Gastroesophageal sphincter (tissue), 4 donors: ENCODE results near the gene NAMPT. TPM values are rescaled to one million over a fixed set of nuclear protein-coding genes. Genes with fewer than 3 reads are reported as not detected.
"Not testable (repeated sequence)": the region's sequence is repeated elsewhere in the genome, so short reads cannot be mapped to it uniquely, and the experiment has no call there.

Experiments
- ATAC-seq: fragments of 150-250 bp; one replicate; pipeline ENCODE4 v1.9.1; 2016; ENCODE audit warnings: mild to moderate bottlenecking, moderate library complexity
- H3K27ac ChIP-seq, 4 donors: fragments of 200-600 bp; sonication (generic) in 3 of 4; 1 replicate in 3 of 4; 2 replicates in 1 of 4; pipeline ENCODE4 v1.5.1; 2016 to 2019
- H3K27me3 ChIP-seq: fragments of 200-600 bp; sonication (generic); one replicate; pipeline ENCODE4 v1.5.1; 2019
- H3K36me3 ChIP-seq, 2 donors: fragments of 200-600 bp; sonication (generic); one replicate each; pipeline ENCODE4 v1.5.1; 2019; ENCODE audit warnings: control low read depth in 1 of 2
- H3K4me1 ChIP-seq, 3 donors: fragments of 200-600 bp; sonication (generic); 1 replicate in 2 of 3; 2 replicates in 1 of 3; pipeline ENCODE4 v1.5.1; 2016 to 2019; ENCODE audit warnings: control low read depth in 2 of 3
- H3K4me3 ChIP-seq, 2 donors: fragments of 200-600 bp; sonication (generic); one replicate each; pipeline ENCODE4 v1.5.1; 2019; ENCODE audit warnings: mild to moderate bottlenecking in 1 of 2, moderate library complexity in 1 of 2
- H3K9me3 ChIP-seq, 3 donors: fragments of 200-600 bp; sonication (generic); one replicate each; pipeline ENCODE4 v1.5.1; 2017 to 2019; ENCODE audit warnings: control low read depth in 2 of 3
- CTCF ChIP-seq, 4 experiments: fragments of 200-600 bp in 2 of 4; fragments of 450-650 bp in 2 of 4; sonication (generic) in 1 of 4; IDR thresholded peaks; one replicate each; pipeline ENCODE4 v1.5.1; 2017 to 2019; ENCODE audit warnings: antibody characterized with exemption in 4 of 4, mild to moderate bottlenecking in 2 of 4, moderate library complexity in 2 of 4
- EP300 ChIP-seq: sonication (generic); formaldehyde crosslinking; IDR thresholded peaks from one replicate; pipeline ENCODE4 v1.6.1; 2017; ENCODE audit warnings: antibody characterized with exemption, mild to moderate bottlenecking
- POLR2A ChIP-seq, 2 donors: fragments of 450-650 bp; IDR thresholded peaks; one replicate each; pipeline ENCODE4 v1.6.1; 2017; ENCODE audit warnings: antibody characterized with exemption in 2 of 2, mild to moderate bottlenecking in 2 of 2, moderate library complexity in 1 of 2
- POLR2AphosphoS5 ChIP-seq: sonication (generic); formaldehyde crosslinking; IDR thresholded peaks from one replicate; pipeline ENCODE4 v1.6.1; 2017; ENCODE audit warnings: antibody characterized with exemption
- WGBS, 2 donors: methylation state at CpG; one replicate each; pipeline ENCODE4 v1.1.5; 2018; ENCODE audit warnings: low coverage in 1 of 2; 5-methylcytosine and 5-hydroxymethylcytosine counted together
- total RNA-seq, 4 donors: library from RNA; depleted of rRNA; stranded (reverse); fragments of >200 nt; gene quantifications; one replicate each; pipeline ENCODE4 v1.1.0, GENCODE V29; 2016

NAMPT gene
- total RNA-seq, 4 donors from 2014 or later, result 63.1 to 611 (median 150) TPM

- 55 to 76% methylated on average over 2 to 6 of the region's 8 CpGs for WGBS, 2 donors
- Histone ChIP-seq H3K4me1 (peaks cover 8 to 32% (median 8%) of the 10 kb centered on the region in 3 donors), H3K27me3 (no peaks in the 10 kb centered on the region), H3K36me3 (no peaks in the 10 kb centered on the region), H3K9me3 (no peaks in the 10 kb centered on the region), H3K27ac (peak overlapping the region; percentile 72 to 88 (median 76)), H3K4me3 (no peak overlapping the region)
- TF ChIP-seq CTCF (IDR thresholded peaks at IDR 0.05) (no peak), EP300 (no peak), POLR2AphosphoS5 (no peak), POLR2A (IDR thresholded peaks at IDR 0.05) (no peak)
- no peak for ATAC-seq
Measured at GRCh38 chr7:106215868-106216516, 68.8 kb downstream of the NAMPT start.

GRCh38 chr7:106208944-106209343 is 75.8 kb downstream of the NAMPT start:
- not testable (repeated sequence) for H3K36me3 ChIP-seq, H3K27me3 ChIP-seq, H3K4me3 ChIP-seq, H3K27ac ChIP-seq, H3K4me1 ChIP-seq, ATAC-seq
- peaks cover 0 to 11% (median 0%) of the 10 kb centered on the region in 3 donors for H3K9me3 ChIP-seq
- 87% methylated on average over 3 of the region's 7 CpGs; no CpG with 5 or more reads in 1 of the 2 donors for WGBS, 2 donors

GRCh38 chr7:106206826-106207541 is 77.8 kb downstream of the NAMPT start:
- TF ChIP-seq EP300 (no peak), POLR2AphosphoS5 (no peak), CTCF (IDR thresholded peaks at IDR 0.05) (no peak), POLR2A (IDR thresholded peaks at IDR 0.05) (no peak)
- Histone ChIP-seq H3K4me1 (no peaks in the 10 kb centered on the region), H3K27me3 (no peaks in the 10 kb centered on the region), H3K36me3 (no peaks in the 10 kb centered on the region), H3K27ac (no peak overlapping the region), H3K9me3 (peaks cover 0 to 11% (median 0%) of the 10 kb centered on the region in 3 donors), H3K4me3 (no peak overlapping the region)
- 83 to 84% methylated on average over 4 to 5 of the region's 7 CpGs for WGBS, 2 donors
- ATAC-seq, result no peak

GRCh38 chr7:106205621-106206222 is 79.1 kb downstream of the NAMPT start:
- no peaks in the 10 kb centered on the region for H3K27me3 ChIP-seq
- no peak overlapping the region for H3K27ac ChIP-seq
- no peak overlapping the region for H3K4me3 ChIP-seq
- 30 to 58% methylated on average over 2 to 3 of the region's 3 CpGs for WGBS, 2 donors
- ATAC-seq, result no peak
- H3K9me3 ChIP-seq, result peaks cover 0 to 11% (median 0%) of the 10 kb centered on the region in 3 donors
- no peaks in the 10 kb centered on the region for H3K4me1 ChIP-seq
- no peak for TF ChIP-seq CTCF (IDR thresholded peaks at IDR 0.05)
- TF ChIP-seq POLR2AphosphoS5, result no peak
- TF ChIP-seq POLR2A (IDR thresholded peaks at IDR 0.05), result no peak
- TF ChIP-seq EP300, result no peak
- H3K36me3 ChIP-seq, result no peaks in the 10 kb centered on the region

- no peaks in the 10 kb centered on the region for H3K27me3 ChIP-seq
- H3K27ac ChIP-seq, result no peak overlapping the region
- TF ChIP-seq POLR2AphosphoS5 (no peak), POLR2A (IDR thresholded peaks at IDR 0.05) (no peak), CTCF (IDR thresholded peaks at IDR 0.05) (no peak), EP300 (no peak)
- H3K36me3 ChIP-seq, result no peaks in the 10 kb centered on the region
- no peak overlapping the region for H3K4me3 ChIP-seq
- WGBS, 2 donors, result 37 to 50% methylated on average over 1 of the region's 1 CpG
- ATAC-seq, result no peak
- H3K4me1 ChIP-seq, result peaks cover 0 to 13% (median 2%) of the 10 kb centered on the region in 3 donors
- peaks cover 0 to 3% (median 0%) of the 10 kb centered on the region in 3 donors for H3K9me3 ChIP-seq
Measured at GRCh38 chr7:106203473-106203872, 81.3 kb downstream of the NAMPT start.
